GM18867 (cell line): ENCODE data around the gene MRGPRD.

Source experiments
- ATAC-seq: cut with Tn5 transposase; IDR thresholded peaks from one replicate; pipeline ENCODE4 v1.9.1; 2021; ENCODE audit warnings: mild to moderate bottlenecking, moderate library complexity; ENCODE audit not compliant: unreplicated experiment

Gene MRGPRD

DNA sequence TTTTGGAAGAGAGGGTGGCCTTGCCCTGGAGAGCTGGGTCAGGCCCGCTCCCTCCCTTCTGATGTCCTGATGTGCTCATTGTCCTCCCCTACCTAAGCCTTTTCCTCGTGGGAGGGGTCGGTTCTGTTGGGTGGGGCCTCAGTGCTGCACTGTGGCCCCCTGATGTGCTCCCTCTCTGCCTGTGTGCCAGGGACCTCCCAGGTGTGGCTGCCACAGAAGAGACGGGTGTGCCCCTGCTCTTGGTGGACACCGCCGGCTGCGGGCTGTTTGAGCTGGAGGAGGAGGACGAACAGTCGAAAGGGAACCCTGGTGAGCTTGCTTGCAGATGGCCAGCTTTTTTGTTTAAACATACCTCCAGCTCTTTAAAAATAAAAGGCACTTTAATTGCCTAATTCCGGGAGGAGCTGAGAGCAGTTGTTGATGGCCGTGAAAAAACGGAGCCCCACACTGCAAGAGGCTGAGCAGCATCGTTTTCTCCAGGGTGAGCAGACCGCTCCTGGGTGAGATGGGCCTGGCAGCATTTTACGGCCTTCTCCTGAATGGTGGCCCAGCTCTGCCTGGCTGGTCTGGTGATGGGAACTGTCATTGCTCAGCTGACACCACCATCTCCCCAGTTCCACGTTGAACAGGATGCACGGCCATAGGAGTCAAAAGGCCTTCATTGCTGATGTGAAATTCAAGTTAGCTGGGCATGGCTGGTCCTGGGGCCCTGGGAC is 47.0 kb downstream of the MRGPRD start:
- no peak for ATAC-seq

DNA sequence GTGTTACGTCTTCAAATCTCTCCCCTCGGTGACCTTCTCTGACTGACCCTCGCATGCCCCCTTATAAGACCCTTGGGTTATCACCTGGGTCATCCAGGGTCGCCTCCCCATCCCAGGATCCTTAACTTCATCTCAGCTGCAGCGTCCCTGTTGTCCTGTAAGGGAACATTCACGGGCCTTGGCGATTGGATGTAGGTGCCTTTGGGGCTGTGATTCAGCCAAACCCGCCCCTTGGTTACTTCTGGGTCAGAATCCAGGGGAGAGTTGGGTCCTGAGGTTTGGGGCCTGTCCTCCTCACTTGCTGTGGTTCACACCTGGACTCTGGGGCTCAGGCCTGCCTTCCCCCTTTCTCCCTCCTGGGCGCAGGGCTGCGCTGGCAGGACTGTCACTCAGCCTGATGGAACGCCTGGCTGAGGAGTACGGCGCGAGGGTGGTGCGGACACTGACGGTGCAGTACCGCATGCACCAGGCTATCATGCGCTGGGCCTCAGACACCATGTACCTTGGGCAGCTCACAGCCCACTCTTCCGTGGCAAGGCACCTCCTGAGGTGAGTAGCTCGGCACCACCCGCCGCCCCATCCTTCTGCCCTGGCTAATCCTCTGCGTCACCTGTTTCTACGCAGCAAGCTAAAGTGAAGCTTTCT is 47.7 kb downstream of the MRGPRD start:
- ATAC-seq: no peak

DNA sequence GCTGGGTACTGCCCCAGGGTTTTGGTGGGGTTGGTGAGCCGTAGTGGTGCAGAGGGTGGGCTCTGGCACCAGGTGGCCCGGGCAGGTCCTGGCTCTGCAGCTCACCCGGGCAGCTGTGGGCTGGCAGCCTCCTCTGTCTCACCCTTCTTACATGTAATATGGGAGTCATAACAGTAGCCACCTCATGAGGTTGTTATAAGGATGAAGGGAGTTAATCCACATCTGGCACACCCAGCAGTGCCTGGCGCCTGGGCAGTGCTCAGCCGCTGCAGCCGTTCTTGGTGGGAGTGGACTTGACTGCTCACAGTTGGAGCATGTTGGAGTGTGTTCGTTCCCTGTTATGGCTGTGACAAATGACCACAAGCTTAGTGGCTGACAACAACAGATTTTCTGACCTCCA is 48.4 kb downstream of the MRGPRD start:
- ATAC-seq: no peak

DNA sequence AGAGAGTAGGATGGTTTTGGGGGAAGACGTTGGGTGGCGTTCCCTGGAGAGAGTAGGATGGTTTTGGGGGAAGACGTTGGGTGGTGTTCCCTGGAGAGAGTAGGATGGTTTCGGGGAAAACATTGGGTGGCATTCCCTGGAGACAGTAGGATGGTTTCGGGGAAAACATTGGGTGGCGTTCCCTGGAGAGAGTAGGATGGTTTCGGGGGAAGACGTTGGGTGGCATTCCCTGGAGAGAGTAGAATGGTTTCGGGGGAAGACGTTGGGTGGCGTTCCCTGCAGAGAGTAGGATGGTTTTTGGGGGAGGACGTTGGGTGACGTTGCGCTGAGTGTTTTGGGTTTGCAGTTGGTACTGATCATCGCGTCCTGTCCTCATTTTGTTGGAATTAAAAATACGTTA is 48.9 kb downstream of the MRGPRD start:
- no peak for ATAC-seq

DNA sequence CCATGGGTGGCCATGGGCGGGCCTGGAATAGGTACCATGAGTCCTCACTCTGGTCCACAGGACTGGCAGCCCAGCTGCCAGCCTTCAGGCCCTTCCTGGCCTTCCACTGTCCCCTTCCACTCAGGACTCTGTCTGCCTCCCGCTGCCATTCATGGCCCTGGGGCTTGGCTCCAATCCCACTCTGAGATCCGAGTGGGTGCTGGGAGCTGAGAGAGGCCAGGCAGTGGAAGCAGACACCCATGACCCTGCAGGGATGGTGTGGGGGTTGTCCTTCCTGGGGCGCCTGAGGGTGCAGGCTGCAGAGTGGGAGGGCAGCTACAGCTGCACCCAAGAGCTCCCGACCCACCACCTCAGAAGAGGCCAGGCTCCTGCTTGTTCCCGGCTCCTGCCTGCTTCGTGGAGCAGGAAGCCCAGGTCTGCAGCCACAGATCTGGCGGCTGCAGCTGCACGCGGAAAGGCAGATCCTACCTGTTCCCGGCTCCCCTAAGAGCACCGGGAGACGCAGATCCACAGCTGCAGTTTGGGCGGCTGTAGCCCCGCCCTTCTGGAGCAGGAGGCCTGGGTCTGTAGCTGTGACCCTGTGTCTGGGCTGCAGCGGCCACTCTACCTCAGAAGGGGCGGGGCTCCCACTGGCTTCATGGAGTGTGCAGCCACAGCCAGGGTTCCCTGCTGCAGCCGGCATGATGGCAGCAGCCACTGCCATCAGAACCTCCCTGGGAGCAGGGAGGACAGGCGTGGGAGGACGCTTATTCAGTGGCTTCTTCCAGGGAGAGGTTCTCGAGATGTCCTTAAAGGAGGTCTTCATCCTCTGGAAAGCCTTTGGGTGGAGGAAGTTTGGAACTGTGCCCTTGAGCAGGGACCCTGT is 49.6 kb downstream of the MRGPRD start:
- ATAC-seq: no peak
